Bronchial epithelial cell (primary cell): ENCODE measurements around the gene MFNG. TPM values are rescaled to one million over a fixed set of nuclear protein-coding genes. Genes with fewer than 3 reads are reported as not detected.

Source experiments
- DNase-seq: peaks from one replicate; pipeline ENCODE4 v3.0.0-alpha.2; 2010; ENCODE audit warnings: low read depth
- FAIRE-seq: peaks from 2 replicates; lab custom pipeline; 2011; peaks lifted over from hg19 to GRCh38; lab: Jason Lieb, UNC
- H3K27me3 ChIP-seq: 2 replicates; pipeline ENCODE4 v1.5.1; 2011; ENCODE audit warnings: low read length; ENCODE audit not compliant: control insufficient read depth, insufficient read depth
- H3K36me3 ChIP-seq: 2 replicates; pipeline ENCODE4 v1.5.1; 2011; ENCODE audit warnings: low read length; ENCODE audit not compliant: control insufficient read depth, insufficient read depth
- H3K4me3 ChIP-seq: 2 replicates; pipeline ENCODE4 v1.5.1; 2011; ENCODE audit warnings: mild to moderate bottlenecking, low read depth, low read length, control low read depth
- total RNA-seq: library from RNA; depleted of rRNA; stranded (reverse); fragments of >200 nt; gene quantifications from 2 replicates; pipeline ENCODE4 v1.2.1, GENCODE V29; 2014
- TF ChIP-seq, protein P1 (sequence below): IDR thresholded peaks from 2 replicates; pipeline ENCODE4 v1.5.1; 2011; ENCODE audit warnings: mild to moderate bottlenecking, moderate library complexity, low read length, control low read depth, inconsistent platforms; ENCODE audit not compliant: insufficient read depth, severe bottlenecking

The MFNG gene
- total RNA-seq, 1 donor from 2014 or later: 0.26 TPM

DNA sequence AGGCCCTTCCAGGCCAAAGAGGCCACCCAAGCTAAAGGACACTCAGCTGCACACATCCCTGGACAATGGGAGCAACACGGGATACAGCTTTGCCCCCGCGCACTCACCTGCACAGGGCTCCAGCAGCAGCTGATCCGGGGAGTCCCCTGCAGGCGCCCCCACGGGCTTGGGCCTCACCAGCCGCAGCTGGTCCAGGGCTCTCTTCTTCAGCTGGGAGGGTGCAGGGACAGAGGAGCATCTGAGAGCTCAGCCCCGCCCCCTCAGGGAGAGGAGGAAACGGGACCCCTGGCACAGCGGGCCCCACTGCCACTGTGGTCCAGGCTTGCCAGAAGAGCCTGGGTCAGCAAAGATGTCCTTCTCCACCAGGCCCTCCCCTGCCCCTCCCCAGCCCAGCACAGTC, 7.8 kb upstream of the MFNG start:
- FAIRE-seq (no peak), DNase-seq (no peak)
- Histone ChIP-seq H3K27me3 (no peaks in the 10 kb centered on the region), H3K36me3 (peaks cover 27% of the 10 kb centered on the region), H3K4me3 (no peak overlapping the region)
- TF ChIP-seq, protein P1, sequence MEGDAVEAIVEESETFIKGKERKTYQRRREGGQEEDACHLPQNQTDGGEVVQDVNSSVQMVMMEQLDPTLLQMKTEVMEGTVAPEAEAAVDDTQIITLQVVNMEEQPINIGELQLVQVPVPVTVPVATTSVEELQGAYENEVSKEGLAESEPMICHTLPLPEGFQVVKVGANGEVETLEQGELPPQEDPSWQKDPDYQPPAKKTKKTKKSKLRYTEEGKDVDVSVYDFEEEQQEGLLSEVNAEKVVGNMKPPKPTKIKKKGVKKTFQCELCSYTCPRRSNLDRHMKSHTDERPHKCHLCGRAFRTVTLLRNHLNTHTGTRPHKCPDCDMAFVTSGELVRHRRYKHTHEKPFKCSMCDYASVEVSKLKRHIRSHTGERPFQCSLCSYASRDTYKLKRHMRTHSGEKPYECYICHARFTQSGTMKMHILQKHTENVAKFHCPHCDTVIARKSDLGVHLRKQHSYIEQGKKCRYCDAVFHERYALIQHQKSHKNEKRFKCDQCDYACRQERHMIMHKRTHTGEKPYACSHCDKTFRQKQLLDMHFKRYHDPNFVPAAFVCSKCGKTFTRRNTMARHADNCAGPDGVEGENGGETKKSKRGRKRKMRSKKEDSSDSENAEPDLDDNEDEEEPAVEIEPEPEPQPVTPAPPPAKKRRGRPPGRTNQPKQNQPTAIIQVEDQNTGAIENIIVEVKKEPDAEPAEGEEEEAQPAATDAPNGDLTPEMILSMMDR: no peak

DNA sequence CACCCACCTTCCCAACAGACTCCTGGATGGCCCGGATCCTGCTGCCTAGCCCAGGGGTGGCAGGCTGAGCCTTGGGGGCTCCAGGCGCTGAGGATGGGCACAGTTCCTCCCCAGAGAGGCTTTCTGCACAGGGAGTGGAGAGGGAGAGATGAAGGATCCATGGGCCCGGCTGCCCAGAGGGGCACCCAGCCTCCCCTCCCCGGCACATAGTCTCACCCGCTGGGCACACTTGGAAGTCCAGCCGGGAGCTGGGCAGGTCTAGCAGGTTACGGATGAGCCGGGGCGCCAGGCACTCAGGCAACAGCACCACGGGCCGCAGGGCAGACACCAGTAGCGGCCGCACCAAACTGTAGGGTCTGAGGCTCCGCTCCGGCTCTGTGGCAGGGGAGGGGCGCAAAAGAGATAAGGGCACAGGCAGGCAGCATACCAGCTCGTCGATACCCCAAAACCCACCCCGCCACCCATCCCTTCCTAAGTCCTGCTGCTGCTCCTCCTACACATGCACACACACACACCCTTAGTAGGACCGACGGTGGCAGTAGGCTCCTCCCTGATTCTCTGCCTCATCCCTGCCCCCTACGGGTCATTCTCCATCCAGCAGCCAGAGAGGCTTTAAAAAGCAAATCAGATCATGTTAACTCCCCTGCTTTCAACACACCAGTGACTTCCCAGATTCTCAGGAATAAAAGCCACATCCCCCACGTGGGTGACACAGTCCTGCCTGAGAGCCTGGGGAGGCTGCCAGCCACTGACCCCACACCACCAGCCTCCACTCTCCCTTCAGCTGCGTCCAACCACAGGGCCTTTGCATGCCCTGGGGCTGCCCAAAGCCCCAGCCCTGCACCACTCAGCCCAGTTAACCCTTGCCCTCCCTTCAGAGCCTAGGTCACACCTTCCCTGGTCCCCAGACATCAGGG, 6.5 kb upstream of the MFNG start:
- TF ChIP-seq, protein P1: peak; percentile 52
- DNase-seq: peak; percentile 32
- peak; percentile 55 for FAIRE-seq
- Histone ChIP-seq H3K27me3 (no peaks in the 10 kb centered on the region), H3K4me3 (no peak overlapping the region), H3K36me3 (peaks cover 23% of the 10 kb centered on the region)

DNA sequence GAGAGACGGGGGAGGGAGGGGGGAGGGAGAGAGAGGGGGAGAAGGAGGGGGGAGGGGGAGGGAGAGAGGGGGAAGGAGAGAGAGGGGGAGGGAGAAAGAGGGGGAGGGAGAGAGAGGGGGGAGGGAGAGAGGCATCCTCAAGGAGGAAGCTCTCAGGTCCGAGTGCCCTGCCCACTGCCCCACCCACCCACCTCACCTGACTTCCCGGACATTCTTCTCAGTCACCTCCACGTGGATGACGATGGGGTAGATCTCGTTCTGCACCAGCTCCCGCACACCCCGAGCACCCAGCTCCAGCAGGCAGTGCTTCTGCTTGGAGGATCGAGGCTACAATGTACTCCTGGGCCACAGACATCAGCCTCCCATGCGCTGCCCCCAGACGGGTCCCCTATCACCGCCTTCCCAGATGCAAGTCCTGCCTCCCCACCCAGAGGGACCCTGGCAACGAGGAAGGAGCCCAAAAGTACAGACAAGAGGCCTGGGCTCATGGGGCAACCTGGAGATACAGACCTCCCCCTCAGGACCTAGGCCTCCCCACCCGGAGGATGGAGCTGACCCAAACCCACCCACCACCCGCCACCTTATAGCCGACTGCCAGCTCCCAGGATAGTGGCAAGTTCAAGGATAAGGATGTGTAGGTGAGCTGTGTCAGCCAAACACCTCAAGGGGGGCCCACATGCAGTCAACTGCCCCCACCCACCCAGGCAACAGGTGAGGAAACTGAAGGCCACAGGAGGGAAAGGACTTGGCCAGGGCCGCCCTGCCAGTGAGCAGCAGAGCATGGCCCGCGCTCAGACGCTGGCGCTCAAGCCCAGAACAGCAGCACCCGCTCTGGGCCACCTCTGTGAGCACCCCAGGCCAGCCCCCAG, 5.6 kb upstream of the MFNG start:
- no peaks in the 10 kb centered on the region for H3K27me3 ChIP-seq
- DNase-seq: peak; percentile 20
- peaks cover 21% of the 10 kb centered on the region for H3K36me3 ChIP-seq
- TF ChIP-seq, protein P1: no peak
- H3K4me3 ChIP-seq: no peak overlapping the region
- FAIRE-seq: no peak

DNA sequence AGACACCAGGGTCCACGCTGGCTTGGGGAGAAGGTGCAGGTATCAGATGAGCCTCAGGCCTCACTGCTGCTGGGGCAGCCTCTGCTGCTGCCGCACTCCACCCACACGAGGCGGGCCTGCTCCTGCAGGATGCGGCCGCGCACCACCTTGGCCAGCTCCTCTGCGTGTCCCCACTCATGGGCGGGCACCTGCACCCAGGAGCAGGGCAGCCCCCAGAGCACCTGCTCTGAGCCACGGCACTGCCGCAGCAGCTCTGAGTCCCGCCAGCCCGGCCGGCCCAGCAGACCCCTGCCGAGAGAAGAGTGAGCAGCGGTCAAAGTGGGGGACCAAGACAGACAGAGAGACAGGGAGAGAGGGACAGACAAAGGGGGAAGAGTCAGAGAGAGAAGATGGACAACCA, 4.9 kb upstream of the MFNG start:
- FAIRE-seq: no peak
- no peak overlapping the region for H3K4me3 ChIP-seq
- DNase-seq: no peak
- H3K36me3 ChIP-seq: peaks cover 18% of the 10 kb centered on the region
- TF ChIP-seq, protein P1: no peak
- no peaks in the 10 kb centered on the region for H3K27me3 ChIP-seq

DNA sequence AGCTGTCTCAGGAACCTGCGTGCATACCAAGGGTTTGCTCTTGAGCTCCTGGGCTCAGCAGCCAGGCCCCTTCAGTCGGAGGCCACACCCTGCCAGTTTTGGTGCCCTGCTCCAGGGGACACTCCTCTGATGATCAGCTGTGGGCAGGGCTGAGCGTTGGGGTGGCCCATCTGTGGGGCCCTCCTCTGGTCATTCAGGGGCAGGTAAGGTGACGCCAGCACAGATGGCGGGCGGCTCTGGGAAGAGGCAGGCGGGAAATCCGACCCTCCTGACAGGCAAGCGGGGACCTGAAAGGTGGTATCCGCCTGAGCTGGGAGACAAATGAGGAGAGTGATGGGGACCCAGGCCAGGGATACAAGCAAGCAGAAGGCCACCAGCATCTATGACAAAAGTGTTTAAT, 3.8 kb upstream of the MFNG start:
- no peak for FAIRE-seq
- Histone ChIP-seq H3K27me3 (no peaks in the 10 kb centered on the region), H3K4me3 (no peak overlapping the region), H3K36me3 (peaks cover 16% of the 10 kb centered on the region)
- TF ChIP-seq, protein P1: no peak
- no peak for DNase-seq
